Fibroblast of lung (primary cell): ENCODE measurements around the gene KATNA1. TPM values are rescaled to one million over a fixed set of nuclear protein-coding genes. Genes with fewer than 3 reads are reported as not detected.
A peak's percentile ranks its signal among the peaks of the same experiment; 100 is the strongest.

Source experiments
- DNase-seq, 2 donors: peaks; one replicate each; pipeline versions ENCODE4 v3.0.0 to v3.0.0-alpha.2; 2010; ENCODE audit warnings: low read depth in 2 of 2
- H2AFZ ChIP-seq: 2 replicates; pipeline ENCODE4 v1.5.1; 2012; ENCODE audit warnings: low read length, control low read depth, inconsistent platforms
- H3K27ac ChIP-seq: 2 replicates; pipeline ENCODE4 v1.5.1; 2011; ENCODE audit warnings: low read length, control low read depth; ENCODE audit not compliant: insufficient read depth
- H3K27me3 ChIP-seq: 2 replicates; pipeline ENCODE4 v1.5.1; 2011; ENCODE audit warnings: mild to moderate bottlenecking, low read length; ENCODE audit not compliant: control insufficient read depth, insufficient read depth
- H3K36me3 ChIP-seq: 2 replicates; pipeline ENCODE4 v1.5.1; 2011; ENCODE audit warnings: low read length; ENCODE audit not compliant: control insufficient read depth, insufficient read depth
- H3K4me1 ChIP-seq: 2 replicates; pipeline ENCODE4 v1.5.1; 2011; ENCODE audit warnings: low read length; ENCODE audit not compliant: control insufficient read depth, insufficient read depth; ENCODE audit errors: extremely low read depth
- H3K4me2 ChIP-seq: 2 replicates; pipeline ENCODE4 v1.5.1; 2011; ENCODE audit warnings: low read length, control low read depth; ENCODE audit not compliant: insufficient read depth; ENCODE audit errors: extremely low read depth
- H3K4me3 ChIP-seq, 4 experiments: fragments of 200-600 bp in 1 of 4; sonication (generic) in 1 of 4; replicated peaks in 1 of 4; 2 replicates each; pipeline ENCODE4 v1.5.1; 2011 to 2016; ENCODE audit warnings: low read length in 4 of 4, low read depth in 3 of 4, mild to moderate bottlenecking in 3 of 4, control low read depth in 2 of 4, inconsistent platforms in 1 of 4, mixed read lengths in 1 of 4; ENCODE audit not compliant: insufficient read depth in 1 of 4; ENCODE audit errors: control extremely low read depth in 1 of 4
- H3K79me2 ChIP-seq: 2 replicates; pipeline ENCODE4 v1.5.1; 2012; ENCODE audit warnings: mild to moderate bottlenecking, low read length, inconsistent platforms; ENCODE audit not compliant: control insufficient read depth, insufficient read depth
- H3K9ac ChIP-seq: 2 replicates; pipeline ENCODE4 v1.5.1; 2011; ENCODE audit warnings: mild to moderate bottlenecking, low read length, control low read depth; ENCODE audit not compliant: insufficient read depth
- H3K9me3 ChIP-seq: 2 replicates; pipeline ENCODE4 v1.5.1; 2012; ENCODE audit warnings: low read depth, low read length; ENCODE audit not compliant: control insufficient read depth, insufficient read depth
- H4K20me1 ChIP-seq: 2 replicates; pipeline ENCODE4 v1.5.1; 2011; ENCODE audit warnings: low read length; ENCODE audit not compliant: control insufficient read depth, insufficient read depth; ENCODE audit errors: extremely low read depth
- EZH2 ChIP-seq: IDR thresholded peaks from 2 replicates; pipeline ENCODE4 v1.5.1; 2012; ENCODE audit warnings: low read length, control low read depth, mild to moderate bottlenecking; ENCODE audit errors: missing control alignments
- polyA plus RNA-seq, 2 donors: library from polyadenylated mRNA; depleted of rRNA in 1 of 2; stranded (reverse) in 1 of 2; unstranded in 1 of 2; fragments of >200 nt; gene quantifications; 2 replicates each; pipeline ENCODE4 v1.2.1, GENCODE V29; 2011 to 2012; ENCODE audit warnings: missing spikeins in 1 of 2
- total RNA-seq: library from RNA; depleted of rRNA; stranded (reverse); fragments of >200 nt; gene quantifications from 2 replicates; pipeline ENCODE4 v1.2.1, GENCODE V29; 2014
- TF ChIP-seq, protein P1 (sequence below), 2 donors: IDR thresholded peaks in 1 of 2; conservative IDR thresholded peaks in 1 of 2; 1 replicate in 1 of 2; 2 replicates in 1 of 2; pipeline ENCODE4 v1.5.1; 2011 to 2012; ENCODE audit warnings: low read length in 2 of 2, control low read depth in 1 of 2, inconsistent platforms in 1 of 2, low read depth in 1 of 2, mild to moderate bottlenecking in 1 of 2

KATNA1 gene
- total and polyA plus RNA-seq, 2 donors (not counting 1 experiment from before 2014, with no cell fraction given): 27.9 to 37.0 TPM

DNA sequence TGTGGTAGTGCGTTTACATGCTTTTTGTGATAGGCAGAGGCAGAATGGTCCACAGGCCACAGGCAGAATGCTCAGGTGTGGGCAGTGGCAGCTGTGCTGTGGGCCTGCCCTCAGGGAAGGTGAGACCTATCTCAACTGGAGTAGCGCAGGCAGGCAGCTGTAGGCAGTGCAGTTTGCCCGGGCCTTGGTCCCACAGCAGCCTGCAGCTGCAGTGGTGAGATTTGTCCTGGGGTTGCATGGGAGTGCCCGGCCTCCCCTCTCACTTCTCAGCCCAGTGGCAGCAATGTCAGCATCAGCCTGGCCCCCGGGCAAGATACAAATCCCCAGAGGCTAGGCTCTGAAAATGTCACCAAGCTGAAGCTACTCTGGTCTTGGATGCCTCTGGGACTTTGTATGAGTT is 96.6 kb downstream of the KATNA1 start:
- TF ChIP-seq, protein P1, sequence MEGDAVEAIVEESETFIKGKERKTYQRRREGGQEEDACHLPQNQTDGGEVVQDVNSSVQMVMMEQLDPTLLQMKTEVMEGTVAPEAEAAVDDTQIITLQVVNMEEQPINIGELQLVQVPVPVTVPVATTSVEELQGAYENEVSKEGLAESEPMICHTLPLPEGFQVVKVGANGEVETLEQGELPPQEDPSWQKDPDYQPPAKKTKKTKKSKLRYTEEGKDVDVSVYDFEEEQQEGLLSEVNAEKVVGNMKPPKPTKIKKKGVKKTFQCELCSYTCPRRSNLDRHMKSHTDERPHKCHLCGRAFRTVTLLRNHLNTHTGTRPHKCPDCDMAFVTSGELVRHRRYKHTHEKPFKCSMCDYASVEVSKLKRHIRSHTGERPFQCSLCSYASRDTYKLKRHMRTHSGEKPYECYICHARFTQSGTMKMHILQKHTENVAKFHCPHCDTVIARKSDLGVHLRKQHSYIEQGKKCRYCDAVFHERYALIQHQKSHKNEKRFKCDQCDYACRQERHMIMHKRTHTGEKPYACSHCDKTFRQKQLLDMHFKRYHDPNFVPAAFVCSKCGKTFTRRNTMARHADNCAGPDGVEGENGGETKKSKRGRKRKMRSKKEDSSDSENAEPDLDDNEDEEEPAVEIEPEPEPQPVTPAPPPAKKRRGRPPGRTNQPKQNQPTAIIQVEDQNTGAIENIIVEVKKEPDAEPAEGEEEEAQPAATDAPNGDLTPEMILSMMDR (conservative IDR thresholded peaks at IDR 0.05 in 1 of 2, IDR thresholded peaks at IDR 0.05 in 1 of 2; ENCODE audit: low read depth in 1 of 2, low read length in 2 of 2): no peak
- no peak for TF ChIP-seq EZH2
- no peak for DNase-seq
- H3K9ac ChIP-seq: no peak overlapping the region
- H3K4me2 ChIP-seq: no peak overlapping the region
- H3K36me3 ChIP-seq: no peaks in the 10 kb centered on the region
- peaks cover 7% of the 10 kb centered on the region for H3K27me3 ChIP-seq
- no peaks in the 10 kb centered on the region for H4K20me1 ChIP-seq
- H3K4me3 ChIP-seq: no peak overlapping the region
- no peaks in the 10 kb centered on the region for H3K9me3 ChIP-seq
- no peak overlapping the region for H2AFZ ChIP-seq
- no peaks in the 10 kb centered on the region for H3K79me2 ChIP-seq
- no peaks in the 10 kb centered on the region for H3K4me1 ChIP-seq
- H3K27ac ChIP-seq: no peak overlapping the region

DNA sequence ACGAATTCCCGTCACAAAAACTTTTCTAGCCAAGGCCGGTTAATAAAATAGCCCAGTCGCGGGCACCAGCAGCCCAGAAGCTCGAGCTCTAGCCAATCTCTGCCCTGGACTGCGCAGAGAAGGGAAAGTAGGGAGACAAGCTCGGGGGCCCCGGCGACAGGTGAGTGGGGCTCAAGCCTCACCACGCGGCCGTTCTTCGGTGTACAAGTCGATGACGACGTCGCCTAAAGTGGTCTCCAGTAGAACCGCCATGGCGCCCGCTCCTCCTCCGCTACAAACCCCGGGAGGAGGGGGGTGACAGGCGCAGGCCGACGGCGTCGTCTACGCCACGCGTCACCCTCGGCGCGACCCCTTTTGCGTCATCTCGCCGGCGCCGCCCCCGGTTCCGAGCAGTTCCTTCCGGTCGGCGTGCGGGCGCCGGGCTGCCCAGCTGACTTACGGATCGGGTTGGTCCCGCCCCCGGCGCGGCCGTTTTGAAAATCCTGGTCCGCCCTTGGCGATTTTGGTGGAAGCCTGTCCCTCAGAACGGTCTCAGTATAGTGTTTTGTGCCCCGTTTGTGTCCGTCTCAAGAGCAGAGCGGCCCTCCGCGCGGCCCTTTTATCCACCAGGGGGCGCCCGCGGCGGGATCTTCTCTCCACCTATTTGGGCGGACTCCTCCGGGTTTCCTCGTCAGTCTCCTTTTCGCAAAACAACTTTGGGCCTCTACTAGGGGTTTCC is 102.6 kb downstream of the KATNA1 start, which contains the start of gene PPIL4:
TSS of gene PPIL4 (minus strand) at position 290 of the 718 bp plus-strand sequence. CDS start at position 252, 38 bp downstream.
- TF ChIP-seq, protein P1 (conservative IDR thresholded peaks at IDR 0.05 in 1 of 2, IDR thresholded peaks at IDR 0.05 in 1 of 2; ENCODE audit: low read depth in 1 of 2, low read length in 2 of 2): peak; percentile 68 to 90
- no peak for TF ChIP-seq EZH2
- Histone ChIP-seq H3K79me2 (peaks cover 43% of the 10 kb centered on the region), H3K36me3 (no peaks in the 10 kb centered on the region), H3K4me2 (peak within 1 kb of the TSS; percentile 95), H4K20me1 (no peaks in the 10 kb centered on the region), H3K9me3 (no peaks in the 10 kb centered on the region), H3K4me1 (no peaks in the 10 kb centered on the region), H3K4me3 (peak within 1 kb of the TSS; percentile 83 to 96 (median 85)), H3K27me3 (peaks cover 3% of the 10 kb centered on the region), H2AFZ (peak within 1 kb of the TSS; percentile 67), H3K27ac (peak within 1 kb of the TSS; percentile 100), H3K9ac (peak within 1 kb of the TSS; percentile 99)
- DNase-seq: peak; percentile 95 to 96

DNA sequence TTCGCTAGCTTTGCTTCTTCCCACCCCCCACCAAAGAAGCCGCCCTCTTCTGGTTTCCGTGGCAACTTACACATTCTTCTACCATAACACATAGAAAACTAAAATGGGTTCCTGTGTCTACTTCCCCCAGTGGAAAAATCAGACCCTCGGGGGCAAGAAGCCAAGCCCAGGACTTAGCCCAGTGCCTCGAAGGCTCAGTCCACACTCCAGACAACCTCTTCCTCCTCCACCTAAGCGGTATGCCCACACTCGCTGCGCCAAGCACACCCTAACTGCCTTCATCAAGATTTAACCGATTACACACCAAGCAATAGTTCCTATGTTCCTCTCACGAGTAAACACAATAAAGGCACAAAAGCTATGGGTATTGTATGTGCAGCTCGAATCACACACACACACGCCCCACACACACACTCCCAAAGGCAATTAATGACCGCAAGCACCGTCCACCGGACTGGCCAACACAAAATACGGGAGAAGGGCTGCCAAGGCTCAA is 103.2 kb downstream of the KATNA1 start:
- H2AFZ ChIP-seq: peak overlapping the region; percentile 5
- H3K27me3 ChIP-seq: no peaks in the 10 kb centered on the region
- peak overlapping the region; percentile 99 for H3K9ac ChIP-seq
- peak; percentile 70 to 77 for DNase-seq
- H3K4me2 ChIP-seq: peak overlapping the region; percentile 95
- no peaks in the 10 kb centered on the region for H3K4me1 ChIP-seq
- H3K27ac ChIP-seq: peak overlapping the region; percentile 100
- peaks cover 45% of the 10 kb centered on the region for H3K79me2 ChIP-seq
- H3K9me3 ChIP-seq: no peaks in the 10 kb centered on the region
- no peaks in the 10 kb centered on the region for H3K36me3 ChIP-seq
- no peak for TF ChIP-seq EZH2
- TF ChIP-seq, protein P1 (conservative IDR thresholded peaks at IDR 0.05 in 1 of 2, IDR thresholded peaks at IDR 0.05 in 1 of 2; ENCODE audit: low read depth in 1 of 2, low read length in 2 of 2): peak in 1 of 2 donors; percentile 17
- no peaks in the 10 kb centered on the region for H4K20me1 ChIP-seq
- H3K4me3 ChIP-seq: peak overlapping the region; percentile 83 to 96 (median 85)
